Measurements from ENCODE around the gene HLA-C. TPM values are rescaled to one million over a fixed set of nuclear protein-coding genes. Genes with fewer than 3 reads are reported as not detected.
A peak's percentile ranks its signal among the peaks of the same experiment; 100 is the strongest.
"Not testable (repeated sequence)": the region's sequence is repeated elsewhere in the genome, so short reads cannot be mapped to it uniquely, and the experiment has no call there.

Gene HLA-C
- polyA plus RNA-seq, 3 donors, result 119 to 485 (median 257) TPM

DNA sequence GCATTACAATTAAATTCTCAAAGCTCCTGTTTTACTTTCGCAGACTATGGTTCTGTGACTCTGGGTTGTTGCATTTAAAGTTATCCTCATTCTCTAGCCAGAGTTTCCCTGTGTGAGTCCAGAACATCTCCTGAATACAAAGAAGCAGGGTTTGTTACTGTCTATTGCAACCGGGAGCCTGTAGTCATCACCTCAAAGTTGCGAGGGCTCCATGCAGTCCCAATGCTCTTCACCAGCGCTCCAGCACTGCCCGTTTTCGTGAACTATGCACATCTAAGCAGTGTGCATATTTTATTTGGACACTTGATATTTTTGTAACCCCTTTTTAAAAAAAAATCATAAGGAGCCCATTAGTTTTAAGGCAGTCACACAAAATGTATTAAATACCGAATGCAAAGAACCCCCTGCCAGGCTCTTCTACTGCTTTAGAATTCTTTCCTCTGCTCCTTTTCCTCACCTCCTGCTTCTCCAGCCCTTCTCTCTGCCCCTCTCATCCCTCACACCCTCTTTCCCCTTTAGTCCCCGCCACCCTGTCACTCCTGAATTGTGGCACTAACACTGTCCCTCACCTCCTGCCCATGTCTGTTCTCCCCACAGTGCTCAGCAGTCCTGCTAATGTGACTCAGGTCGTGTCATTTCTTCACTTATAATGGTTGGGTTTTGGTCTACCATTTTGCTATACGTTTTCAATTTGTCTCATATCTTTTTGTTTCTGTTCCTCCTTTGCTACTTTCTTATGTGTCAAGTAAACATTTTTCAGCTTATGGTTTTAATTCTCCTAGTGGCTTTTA, 1.1 kb upstream of the HLA-C start:
- 36 to 53% (median 38%) methylated on average over 10 of the region's 10 CpGs for WGBS, 3 donors
- no peak overlapping the region for H3K27ac ChIP-seq (ENCODE audit: low read depth, low read length)

DNA sequence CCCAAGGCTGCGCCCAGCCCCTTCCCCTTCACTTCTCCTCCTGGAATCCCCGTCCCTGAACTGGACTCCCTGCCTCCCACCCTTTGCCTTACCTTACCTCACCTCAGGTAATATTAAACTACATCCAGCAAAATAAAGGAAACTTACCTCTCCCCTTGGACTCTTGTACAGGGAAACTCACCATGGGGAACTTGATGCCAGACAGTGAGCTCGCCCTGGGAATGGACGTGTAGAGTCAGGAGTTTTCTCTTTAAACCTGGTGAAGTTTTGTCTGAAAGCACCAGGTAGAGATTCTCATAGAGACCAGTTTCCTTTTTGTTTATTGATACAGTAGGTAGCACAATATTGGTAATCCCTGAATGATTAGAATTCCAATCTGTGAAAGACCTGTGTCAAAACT, 544 bp upstream of the HLA-C start:
- H3K27ac ChIP-seq (ENCODE audit: low read depth, low read length), result peak overlapping the region; percentile 35
- WGBS, 3 donors, result 5 to 7% (median 6%) methylated on average over 3 to 4 of the region's 4 CpGs

DNA sequence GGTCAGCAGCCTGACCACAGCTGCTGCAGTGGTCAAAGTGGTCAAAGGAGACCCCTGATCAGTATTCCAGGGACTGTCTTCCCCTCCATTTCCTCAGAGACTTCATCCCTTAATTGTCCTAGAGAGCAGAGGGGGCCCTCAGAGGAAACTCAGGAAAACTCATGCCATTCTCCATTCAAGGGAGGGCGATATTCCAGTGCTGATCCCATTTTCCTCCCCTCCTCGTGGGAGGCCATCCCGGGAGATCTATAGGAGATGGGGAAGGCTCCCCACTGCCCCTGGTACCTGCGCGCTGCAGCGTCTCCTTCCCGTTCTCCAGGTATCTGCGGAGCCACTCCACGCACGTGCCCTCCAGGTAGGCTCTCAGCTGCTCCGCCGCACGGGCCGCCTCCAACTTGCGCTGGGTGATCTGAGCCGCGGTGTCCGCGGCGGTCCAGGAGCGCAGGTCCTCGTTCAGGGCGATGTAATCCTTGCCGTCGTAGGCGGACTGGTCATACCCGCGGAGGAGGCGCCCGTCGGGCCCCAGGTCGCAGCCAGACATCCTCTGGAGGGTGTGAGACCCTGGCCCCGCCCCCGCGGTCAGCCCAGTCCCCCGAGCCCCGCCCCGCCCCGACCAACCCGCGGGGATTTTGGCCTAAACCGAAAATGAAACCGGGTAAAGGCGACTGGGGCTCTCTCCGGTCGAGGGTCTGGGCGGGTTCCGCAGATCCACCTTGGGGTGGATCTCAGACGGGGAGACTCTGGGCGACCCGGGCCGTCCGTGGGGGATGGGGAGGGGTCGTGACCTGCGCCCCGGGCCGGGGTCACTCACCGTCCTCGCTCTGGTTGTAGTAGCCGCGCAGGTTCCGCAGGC, 878 bp downstream of the HLA-C start:
- WGBS, 3 donors, result 5 to 9% (median 6%) methylated on average over 32 to 62 of the region's 62 CpGs
- peak overlapping the region; percentile 92 for H3K27ac ChIP-seq (ENCODE audit: low read depth, low read length)

DNA sequence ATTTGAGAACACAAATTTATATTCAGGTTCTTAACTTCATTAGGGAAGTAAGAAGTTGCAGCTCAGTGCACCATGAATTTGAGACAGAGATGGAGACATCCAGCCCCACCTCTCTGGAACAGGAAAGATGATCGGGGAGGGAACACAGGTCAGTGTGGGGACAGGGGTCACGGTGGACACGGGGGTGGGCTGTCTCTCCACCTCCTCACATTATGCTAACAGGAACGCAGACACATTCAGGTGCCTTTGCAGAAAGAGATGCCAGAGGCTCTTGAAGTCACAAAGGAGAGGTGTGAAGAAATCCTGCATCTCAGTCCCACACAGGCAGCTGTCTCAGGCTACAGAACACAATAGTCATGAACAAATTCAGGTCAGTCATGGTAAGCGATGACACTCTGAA, 3.1 kb downstream of the HLA-C start:
- 61 to 71% (median 67%) methylated on average over 5 of the region's 5 CpGs for WGBS, 3 donors
- H3K27ac ChIP-seq (ENCODE audit: low read depth, low read length), result no peak overlapping the region

DNA sequence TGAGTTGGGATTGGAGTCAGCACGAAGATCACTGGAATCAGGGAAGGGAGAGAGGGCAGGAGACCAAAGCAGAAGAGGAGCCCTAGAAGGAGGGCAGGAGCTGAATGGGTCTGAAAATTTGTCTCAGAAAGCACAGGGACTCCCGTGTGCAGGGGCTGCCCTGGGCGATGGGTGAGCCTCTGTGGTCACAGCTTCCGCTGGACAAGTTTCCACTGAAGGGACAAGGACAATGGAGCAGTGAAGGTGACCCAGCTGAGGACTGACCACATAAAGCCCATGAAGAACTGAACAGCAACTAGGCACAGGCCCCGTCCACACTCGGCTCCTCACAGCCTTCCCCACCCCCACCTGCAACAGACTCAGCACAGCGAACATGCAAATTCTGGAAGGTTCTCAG, 3.5 kb downstream of the HLA-C start:
- H3K27ac ChIP-seq (ENCODE audit: low read depth, low read length), result no peak overlapping the region
- WGBS, 3 donors, result 72 to 83% (median 76%) methylated on average over 7 of the region's 7 CpGs

DNA sequence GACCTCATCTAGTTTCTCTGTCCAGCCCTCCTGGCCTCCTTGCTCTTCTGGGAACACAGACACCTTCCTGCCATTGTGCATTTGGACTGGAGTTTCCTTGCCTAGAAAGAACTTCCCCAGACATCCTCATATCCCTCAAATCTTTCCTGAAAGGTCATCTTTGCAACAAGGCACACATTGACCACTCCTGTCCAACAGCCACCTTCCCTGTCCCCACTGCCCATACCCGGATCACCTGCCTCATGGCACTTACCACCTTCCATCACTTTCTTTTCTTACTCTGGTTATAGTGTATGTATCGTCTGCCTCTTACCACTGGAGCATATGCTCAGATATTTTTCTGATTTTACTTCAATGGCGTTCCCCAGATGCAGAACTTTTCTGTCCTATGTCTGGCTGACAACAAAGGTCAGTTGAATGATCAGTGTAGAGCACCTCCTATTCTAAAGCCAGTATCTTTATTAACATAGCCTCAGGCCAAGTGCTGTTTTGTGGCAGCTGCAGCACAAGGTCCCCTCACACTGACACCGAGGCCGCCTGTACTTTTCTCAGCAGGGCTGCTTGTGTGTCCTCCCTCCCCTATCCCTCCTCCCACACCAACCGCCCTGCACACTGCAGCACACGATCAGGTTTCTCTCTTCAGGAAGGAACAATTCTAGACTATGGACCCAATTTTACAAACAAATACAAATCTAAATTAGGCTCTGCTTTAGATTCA, 4.1 kb downstream of the HLA-C start:
- 45 to 64% (median 55%) methylated on average over 7 of the region's 7 CpGs for WGBS, 3 donors

DNA sequence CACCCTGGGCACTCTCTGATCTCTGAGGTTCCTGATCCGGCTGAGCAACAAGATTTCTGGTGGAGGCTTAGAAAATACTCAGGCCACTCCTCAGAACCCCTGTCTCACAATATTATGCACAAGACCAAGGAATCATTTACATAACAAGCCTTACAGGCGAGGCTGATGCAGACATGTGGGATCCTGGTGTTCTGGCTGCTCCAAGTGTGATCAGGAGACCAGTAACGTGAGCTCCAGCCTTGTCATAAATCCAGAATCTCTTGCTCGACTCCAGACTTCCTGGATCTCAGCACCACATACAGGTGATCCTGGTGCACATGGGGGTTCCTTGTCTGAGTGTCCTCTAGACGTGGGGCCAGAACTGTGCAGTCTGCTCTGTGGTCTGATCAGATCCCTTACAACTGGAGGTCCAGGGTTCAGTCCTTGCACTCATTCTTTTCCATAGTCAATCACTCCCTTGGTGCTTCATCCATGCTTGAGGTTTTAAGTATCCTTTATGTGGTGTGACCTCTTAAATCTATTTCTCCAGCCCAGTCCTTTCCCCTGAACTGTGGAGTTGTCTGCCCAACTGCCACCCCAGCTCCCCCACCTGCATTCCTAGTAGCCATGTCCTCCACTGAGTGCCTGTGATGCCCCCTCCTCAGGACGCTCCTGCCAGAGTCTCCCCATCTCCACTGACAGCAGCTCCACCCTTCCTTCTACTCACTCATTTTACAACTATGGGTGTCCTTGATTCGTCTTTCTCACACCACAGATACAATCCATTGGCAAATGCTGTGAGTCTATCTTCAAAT, 5.1 kb downstream of the HLA-C start:
- 31 to 55% (median 47%) methylated on average over 7 of the region's 7 CpGs for WGBS, 3 donors
- H3K27ac ChIP-seq (ENCODE audit: low read depth, low read length), result no peak overlapping the region

More for the DNA sequence above, 4.1 kb downstream of the HLA-C start:
- no peak overlapping the region for H3K27ac ChIP-seq (ENCODE audit: low read depth, low read length)

DNA sequence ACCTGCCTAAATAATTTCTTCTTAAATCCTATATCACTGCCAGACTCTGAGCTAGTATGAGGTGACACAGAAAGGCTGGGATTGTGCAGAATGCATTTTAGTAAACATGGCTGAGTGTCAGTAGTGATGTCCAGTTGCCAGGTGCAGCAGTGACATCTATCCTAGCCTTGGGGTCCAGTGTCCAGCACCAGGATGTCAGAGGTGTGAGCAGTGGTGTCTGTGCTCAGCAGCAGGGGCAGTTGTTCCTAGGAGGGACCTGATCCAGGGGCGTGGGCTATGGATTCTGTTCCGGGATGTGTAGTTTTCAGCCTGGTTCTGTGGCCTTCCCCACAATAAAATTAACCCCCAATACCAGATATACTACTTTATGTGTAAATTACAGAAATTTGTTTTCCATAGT, 6.0 kb downstream of the HLA-C start:
- 44 to 72% (median 47%) methylated on average over 2 of the region's 2 CpGs for WGBS, 3 donors

DNA sequence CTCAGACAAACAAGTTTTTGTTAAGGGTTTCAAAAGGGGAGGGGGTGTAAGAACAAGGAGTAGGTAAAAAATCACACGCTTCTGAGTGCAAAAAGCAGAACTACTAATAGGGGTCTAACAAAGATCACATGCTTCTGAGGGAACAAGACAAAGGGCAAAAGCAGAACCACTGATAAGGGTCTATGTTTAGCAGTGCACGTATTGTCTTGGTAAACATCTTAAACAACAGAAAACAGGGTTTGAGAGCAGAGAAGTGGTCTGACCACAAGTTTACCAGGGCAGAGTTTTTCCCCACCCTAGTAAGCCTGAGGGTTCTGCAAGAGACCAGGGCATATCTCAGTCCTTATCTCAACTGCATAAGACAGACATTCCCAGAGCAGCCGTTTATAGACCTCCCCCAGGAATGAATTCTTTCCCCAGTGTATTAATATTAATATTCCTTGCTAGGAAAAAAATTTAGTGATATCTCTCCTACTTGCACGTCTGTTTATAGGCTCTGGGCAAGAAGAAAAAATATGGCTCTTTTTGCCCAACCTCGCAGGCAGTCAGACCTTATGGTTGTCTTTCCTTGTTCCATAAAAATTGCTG, 8.5 kb downstream of the HLA-C start:
- H3K27ac ChIP-seq (ENCODE audit: low read depth, low read length), result not testable (repeated sequence)
- WGBS, 3 donors, result 14 to 72% (median 63%) methylated on average over 2 to 5 of the region's 5 CpGs

More for the DNA sequence above, 6.0 kb downstream of the HLA-C start:
- no peak overlapping the region for H3K27ac ChIP-seq (ENCODE audit: low read depth, low read length)

DNA sequence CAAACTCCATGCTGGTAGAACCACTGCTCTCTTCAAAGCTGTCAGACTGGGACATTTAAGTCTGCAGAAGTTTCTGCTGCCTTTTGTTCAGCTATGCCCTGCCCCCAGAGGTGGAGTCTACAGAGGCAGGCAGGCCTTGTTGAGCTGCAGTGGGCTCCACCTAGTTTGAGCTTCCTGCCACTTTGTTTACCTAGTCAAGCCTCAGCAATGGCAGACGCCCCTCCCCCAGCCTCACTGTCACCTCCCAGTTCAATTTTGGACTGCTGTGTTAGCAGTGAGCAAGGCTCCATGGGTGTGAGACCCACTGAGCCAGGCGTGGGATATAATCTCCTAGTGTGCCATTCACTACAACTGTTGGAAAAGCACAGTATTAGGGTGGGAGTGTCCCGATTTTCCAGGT, 11.9 kb downstream of the HLA-C start:
- 21 to 67% (median 42%) methylated on average over 2 to 3 of the region's 3 CpGs for WGBS, 3 donors
- not testable (repeated sequence) for H3K27ac ChIP-seq (ENCODE audit: low read depth, low read length)

DNA sequence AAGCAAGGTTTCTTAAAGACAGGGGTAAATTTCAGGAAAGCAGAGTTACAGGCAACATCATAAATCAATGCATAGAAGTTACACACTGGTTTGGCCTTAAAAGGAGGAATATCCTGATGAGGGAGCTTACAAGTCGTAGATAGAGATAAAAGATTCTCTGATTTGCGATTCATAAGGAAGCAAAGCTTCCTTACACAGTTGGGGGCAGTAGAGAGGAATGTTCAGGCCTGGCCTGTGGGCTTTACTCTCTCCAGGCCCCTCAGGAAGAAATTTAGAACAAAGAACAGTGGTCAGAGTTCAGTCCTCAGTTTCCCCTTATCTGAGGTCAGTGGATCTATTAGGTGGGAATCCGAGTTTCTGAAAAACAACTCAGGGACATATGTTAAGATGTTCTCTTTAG, 19.3 kb downstream of the HLA-C start:
- no peak overlapping the region for H3K27ac ChIP-seq (ENCODE audit: low read depth, low read length)
- 13 to 45% (median 20%) methylated on average over 3 of the region's 3 CpGs for WGBS, 3 donors

DNA sequence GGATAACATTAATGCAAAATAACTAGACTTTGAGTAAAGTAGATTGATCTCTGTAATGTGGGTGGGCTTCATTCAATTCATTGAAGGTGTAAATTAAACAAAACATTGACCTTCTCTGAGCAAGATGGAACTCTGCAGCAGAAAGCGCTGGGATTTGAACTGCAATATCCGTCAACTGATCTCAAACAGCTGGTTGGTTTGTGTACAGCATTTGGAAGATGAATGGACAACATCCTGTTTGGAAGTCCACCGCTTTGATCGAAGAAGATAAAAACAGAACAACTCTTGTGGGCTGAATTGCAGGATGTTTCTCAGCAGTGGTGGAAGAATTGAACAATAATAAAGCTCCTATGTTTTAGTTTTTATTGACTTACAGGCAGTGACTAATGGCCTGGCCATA, 20.6 kb downstream of the HLA-C start:
- 52 to 66% (median 65%) methylated on average over 4 of the region's 4 CpGs for WGBS, 3 donors
- H3K27ac ChIP-seq (ENCODE audit: low read depth, low read length), result no peak overlapping the region

DNA sequence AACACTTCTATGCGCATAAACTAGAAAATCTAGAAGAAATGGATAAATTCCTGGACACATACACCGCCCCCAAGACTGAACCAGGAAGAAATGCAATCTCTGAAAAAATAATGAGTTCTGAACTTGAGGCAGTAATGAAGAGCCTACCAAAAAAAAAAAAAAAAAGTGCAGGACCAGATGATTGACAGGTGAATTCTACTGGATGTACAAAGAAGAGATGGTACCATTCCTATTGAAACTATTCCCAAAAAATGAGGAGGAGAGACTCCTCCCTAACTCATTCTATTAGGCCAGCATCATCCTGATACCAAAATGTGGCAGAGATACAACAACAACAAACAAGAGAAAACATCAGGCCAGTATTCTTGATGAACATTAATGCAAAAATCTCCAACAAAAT, 22.7 kb downstream of the HLA-C start:
- 73 to 92% (median 76%) methylated on average over 2 of the region's 2 CpGs for WGBS, 3 donors
- no peak overlapping the region for H3K27ac ChIP-seq (ENCODE audit: low read depth, low read length)

DNA sequence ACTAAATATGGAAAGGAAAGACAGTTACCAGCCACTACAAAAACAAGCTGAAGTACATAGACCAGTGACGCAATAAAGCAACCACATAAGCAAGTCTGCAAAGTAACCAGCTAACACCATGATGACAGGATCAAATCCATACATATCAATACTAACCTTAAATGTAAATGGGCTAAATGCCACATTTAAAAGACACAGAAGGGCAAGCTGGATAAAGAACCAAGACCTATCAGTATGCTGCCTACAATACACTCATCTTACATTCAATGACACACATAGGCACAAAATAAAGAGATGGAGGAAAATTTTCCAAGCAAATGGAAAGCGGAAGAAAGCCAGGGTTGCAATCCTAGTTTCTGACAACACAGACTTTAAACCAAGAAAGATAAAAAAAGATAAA, 24.1 kb downstream of the HLA-C start:
- H3K27ac ChIP-seq (ENCODE audit: low read depth, low read length), result no peak overlapping the region
- WGBS, 3 donors, result 93 to 97% (median 95%) methylated on average over 2 of the region's 2 CpGs

DNA sequence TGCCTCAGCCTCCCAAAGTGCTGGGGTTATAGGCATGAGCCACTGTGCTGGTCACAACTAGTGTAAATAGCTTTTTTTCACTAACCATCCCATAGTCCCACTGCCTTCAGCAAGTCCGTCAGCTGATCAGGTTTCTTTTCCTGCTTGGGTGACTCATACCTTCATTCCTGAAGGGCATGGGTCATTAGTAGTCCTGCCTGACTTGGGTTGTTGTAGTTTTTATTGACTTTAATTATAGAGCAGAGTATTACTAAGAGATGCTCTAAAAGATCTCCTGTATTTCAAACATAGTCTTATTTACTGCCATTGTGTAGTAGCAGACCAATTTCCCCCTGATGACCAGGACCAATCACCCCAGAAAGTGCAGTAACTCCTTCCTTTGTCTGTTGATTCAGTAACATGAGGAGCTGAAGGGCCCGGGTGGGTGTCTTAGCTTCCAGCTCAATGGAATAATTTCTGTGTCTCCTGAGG, 25.8 kb downstream of the HLA-C start:
- WGBS, 3 donors, result 38 to 68% (median 56%) methylated on average over 2 of the region's 2 CpGs
- no peak overlapping the region for H3K27ac ChIP-seq (ENCODE audit: low read depth, low read length)

DNA sequence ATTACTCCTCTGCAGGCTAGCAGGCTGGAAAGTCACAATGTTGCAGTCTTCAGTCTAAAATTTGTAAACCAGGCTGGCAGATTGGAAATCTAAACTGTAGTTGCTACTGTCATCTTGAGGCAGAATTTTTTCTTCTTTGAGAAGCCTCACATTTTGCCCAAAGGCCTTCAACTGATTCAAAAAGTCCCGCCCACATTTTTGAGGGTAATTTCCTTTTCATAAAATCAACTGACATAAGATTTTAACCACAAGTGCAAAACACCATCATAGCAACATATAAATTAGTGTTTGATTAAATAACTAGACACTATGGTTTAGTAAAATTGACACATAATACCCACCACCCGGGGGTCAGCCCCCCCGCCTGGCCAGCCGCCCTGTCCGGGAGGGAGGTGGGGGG, 28.4 kb downstream of the HLA-C start:
- 40 to 79% (median 74%) methylated on average over 1 to 2 of the region's 5 CpGs for WGBS, 3 donors
- no peak overlapping the region for H3K27ac ChIP-seq (ENCODE audit: low read depth, low read length)

DNA sequence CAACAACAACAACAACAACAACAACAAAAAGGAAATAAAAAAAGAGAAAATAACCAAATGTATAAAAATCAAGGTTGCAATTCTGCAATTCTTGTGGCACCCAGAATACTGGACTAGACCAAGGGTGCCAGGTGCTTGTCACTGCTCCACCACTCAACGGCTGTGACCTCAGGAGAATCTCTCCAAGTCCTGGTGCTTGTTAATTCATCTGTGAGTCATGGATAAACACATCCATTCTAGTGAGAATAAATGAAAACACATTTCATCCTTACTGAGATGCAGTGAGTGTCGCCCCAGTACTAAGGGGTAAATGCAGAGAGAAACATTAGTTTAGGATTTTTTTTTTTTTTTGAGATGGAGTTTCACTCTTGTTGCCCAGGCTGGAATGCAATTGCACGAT, 32.0 kb downstream of the HLA-C start:
- no peak overlapping the region for H3K27ac ChIP-seq (ENCODE audit: low read depth, low read length)
- 26 to 44% (median 39%) methylated on average over 3 of the region's 3 CpGs for WGBS, 3 donors

DNA sequence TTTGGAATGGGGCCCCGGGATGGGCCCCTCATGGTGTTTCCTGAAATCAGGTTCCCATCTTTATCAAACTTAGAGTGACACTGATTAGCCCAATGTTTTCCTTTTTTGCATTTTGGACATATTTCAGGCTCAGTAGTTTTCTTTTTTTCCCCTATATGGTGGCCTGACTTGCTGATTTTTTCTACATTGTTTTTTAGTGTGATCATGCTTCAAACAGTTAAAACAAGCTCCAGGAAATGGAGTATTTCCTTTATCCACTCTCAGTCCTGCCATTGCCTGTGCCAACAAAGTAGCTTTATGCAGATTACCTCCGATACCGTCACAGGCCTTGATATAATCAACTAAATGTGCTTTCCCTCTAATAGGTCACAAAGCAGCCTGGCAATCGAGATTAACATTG, 37.8 kb downstream of the HLA-C start:
- 32 to 35% (median 35%) methylated on average over 4 of the region's 4 CpGs for WGBS, 3 donors
- H3K27ac ChIP-seq (ENCODE audit: low read depth, low read length), result not testable (repeated sequence)
